GM18873 (cell line): ENCODE data around the gene UBE2E2.

Experiments
- ATAC-seq: cut with Tn5 transposase; IDR thresholded peaks from one replicate; pipeline ENCODE4 v1.9.1; 2021; ENCODE audit warnings: mild to moderate bottlenecking, moderate library complexity, moderate number of reproducible peaks; ENCODE audit not compliant: unreplicated experiment, low FRiP score

The UBE2E2 gene

GRCh38 chr3:23425410-23425809 lies 222.3 kb downstream of the UBE2E2 start:
- no peak for ATAC-seq

GRCh38 chr3:23430781-23431398 lies 227.8 kb downstream of the UBE2E2 start:
- ATAC-seq: no peak

- ATAC-seq: no peak
Measured at GRCh38 chr3:23431764-23432163, 228.6 kb downstream of the UBE2E2 start.

GRCh38 chr3:23435318-23435717 lies 232.2 kb downstream of the UBE2E2 start:
- ATAC-seq: no peak

- no peak for ATAC-seq
Measured at GRCh38 chr3:23435904-23436303, 232.8 kb downstream of the UBE2E2 start.

GRCh38 chr3:23437484-23438145 lies 234.5 kb downstream of the UBE2E2 start:
- no peak for ATAC-seq

- no peak for ATAC-seq
Measured at GRCh38 chr3:23438657-23439056, 235.5 kb downstream of the UBE2E2 start.

GRCh38 chr3:23439080-23439479 lies 236.0 kb downstream of the UBE2E2 start:
- no peak for ATAC-seq

GRCh38 chr3:23440416-23441294 lies 237.5 kb downstream of the UBE2E2 start:
- no peak for ATAC-seq

- no peak for ATAC-seq
Measured at GRCh38 chr3:23442598-23443383, 239.7 kb downstream of the UBE2E2 start.

GRCh38 chr3:23444386-23444785 lies 241.3 kb downstream of the UBE2E2 start:
- ATAC-seq: no peak

- ATAC-seq: no peak
Measured at GRCh38 chr3:23446301-23446700, 243.2 kb downstream of the UBE2E2 start.

GRCh38 chr3:23448998-23449537 lies 245.9 kb downstream of the UBE2E2 start:
- ATAC-seq: no peak

- no peak for ATAC-seq
Measured at GRCh38 chr3:23450051-23450450, 246.9 kb downstream of the UBE2E2 start.

GRCh38 chr3:23450806-23451205 lies 247.7 kb downstream of the UBE2E2 start:
- no peak for ATAC-seq

GRCh38 chr3:23452408-23452807 lies 249.3 kb downstream of the UBE2E2 start:
- ATAC-seq: no peak

- ATAC-seq: no peak
Measured at GRCh38 chr3:23455084-23455483, 252.0 kb downstream of the UBE2E2 start.

GRCh38 chr3:23455775-23456174 lies 252.6 kb downstream of the UBE2E2 start:
- ATAC-seq: no peak

- ATAC-seq: no peak
Measured at GRCh38 chr3:23457697-23458096, 254.6 kb downstream of the UBE2E2 start.

GRCh38 chr3:23459465-23459864 lies 256.3 kb downstream of the UBE2E2 start:
- no peak for ATAC-seq
